ENCODE data around the gene RAB37.

GRCh38 chr17:74732042-74732867 lies 4.8 kb upstream of the RAB37 start:
- TF ChIP-seq L3MBTL2 (conservative IDR thresholded peaks at IDR 0.05) (no peak), SP1 (IDR thresholded peaks at IDR 0.05) (no peak), SUZ12 (IDR thresholded peaks at IDR 0.05) (no peak), BHLHE40 (IDR thresholded peaks at IDR 0.05; ENCODE audit: borderline replicate concordance) (no peak), FOXK2 (IDR thresholded peaks at IDR 0.05) (no peak), FOXM1 (IDR thresholded peaks at IDR 0.05; ENCODE audit: borderline replicate concordance) (no peak), ARNT (IDR thresholded peaks at IDR 0.05) (no peak), ZNF384 (IDR thresholded peaks at IDR 0.05) (no peak), TARDBP (IDR thresholded peaks at IDR 0.05) (peak; percentile 67; the same call in 1 of the 2 replicates), ELF4 (IDR thresholded peaks at IDR 0.05) (no peak), CTBP1 (IDR thresholded peaks at IDR 0.05; ENCODE audit: borderline replicate concordance) (no peak), HDGF (IDR thresholded peaks at IDR 0.05; ENCODE audit: borderline replicate concordance) (no peak)
- TF ChIP-seq, protein P1, sequence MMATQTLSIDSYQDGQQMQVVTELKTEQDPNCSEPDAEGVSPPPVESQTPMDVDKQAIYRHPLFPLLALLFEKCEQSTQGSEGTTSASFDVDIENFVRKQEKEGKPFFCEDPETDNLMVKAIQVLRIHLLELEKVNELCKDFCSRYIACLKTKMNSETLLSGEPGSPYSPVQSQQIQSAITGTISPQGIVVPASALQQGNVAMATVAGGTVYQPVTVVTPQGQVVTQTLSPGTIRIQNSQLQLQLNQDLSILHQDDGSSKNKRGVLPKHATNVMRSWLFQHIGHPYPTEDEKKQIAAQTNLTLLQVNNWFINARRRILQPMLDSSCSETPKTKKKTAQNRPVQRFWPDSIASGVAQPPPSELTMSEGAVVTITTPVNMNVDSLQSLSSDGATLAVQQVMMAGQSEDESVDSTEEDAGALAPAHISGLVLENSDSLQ (IDR thresholded peaks at IDR 0.05): no peak
